Kidney (tissue), 14 donors: ENCODE results near the gene UNC13A. TPM values are rescaled to one million over a fixed set of nuclear protein-coding genes. Genes with fewer than 3 reads are reported as not detected.

ENCODE experiments used
- DNase-seq, 5 donors: peaks; one replicate each; pipeline ENCODE4 v3.0.0-alpha.2; 2013 to 2020
- FAIRE-seq: peaks from 2 replicates; lab custom pipeline; 2012; peaks lifted over from hg19 to GRCh38; lab: Jason Lieb, UNC
- H3K27ac ChIP-seq, 2 donors: one replicate each; pipeline ENCODE4 v1.7.0; 2013; ENCODE audit warnings: low read depth in 2 of 2, low read length in 2 of 2, inconsistent platforms in 1 of 2
- H3K27me3 ChIP-seq: one replicate; pipeline ENCODE4 v1.7.1; 2013; ENCODE audit warnings: low read length, inconsistent platforms; ENCODE audit not compliant: control insufficient read depth, insufficient read depth
- H3K36me3 ChIP-seq, 3 donors: one replicate each; pipeline versions ENCODE4 v1.7.0 to v1.7.1; 2013; ENCODE audit warnings: low read length in 3 of 3, control low read depth in 1 of 3, inconsistent platforms in 1 of 3; ENCODE audit not compliant: insufficient read depth in 3 of 3, control insufficient read depth in 2 of 3
- H3K4me1 ChIP-seq, 3 donors: one replicate each; pipeline versions ENCODE4 v1.7.0 to v1.7.1; 2013; ENCODE audit warnings: low read length in 3 of 3, inconsistent platforms in 1 of 3, low read depth in 1 of 3; ENCODE audit not compliant: control insufficient read depth in 2 of 3, insufficient read depth in 2 of 3
- H3K4me3 ChIP-seq, 3 donors: one replicate each; pipeline versions ENCODE4 v1.7.0 to v1.8.1; 2013; ENCODE audit warnings: low read length in 3 of 3, control low read depth in 1 of 3, inconsistent platforms in 1 of 3
- H3K9ac ChIP-seq, 3 donors: one replicate each; pipeline versions ENCODE4 v1.7.0 to v1.7.1; 2013; ENCODE audit warnings: low read length in 3 of 3, control low read depth in 1 of 3, inconsistent platforms in 1 of 3
- H3K9me3 ChIP-seq, 3 donors: one replicate each; pipeline versions ENCODE4 v1.7.0 to v1.7.1; 2013; ENCODE audit warnings: low read length in 3 of 3, control low read depth in 1 of 3, inconsistent platforms in 1 of 3; ENCODE audit not compliant: control insufficient read depth in 2 of 3, insufficient read depth in 1 of 3
- intact Hi-C: fragments of 100-400 bp; cut with DNase I; formaldehyde crosslinking; loops from one replicate; pipeline ENCODE4 v1.11.1; 2022
- polyA plus RNA-seq: library from polyadenylated mRNA; stranded (reverse); fragments of 350-450 nt; fragmentation: Illumina TruSeq; extraction: RNeasy Lipid Tissue Mini Kit (QIAGEN cat#74804); gene quantifications from one replicate; pipeline ENCODE4 v1.2.3, GENCODE V29; 2014; ENCODE audit warnings: low read depth, low replicate concordance; ENCODE audit not compliant: insufficient read depth
- total RNA-seq: library from RNA; stranded (reverse); fragmentation: NEBNext Ultra II Directional; extraction: Animal tissue kit (Norgen Biotek cat#: 25700); gene quantifications from one replicate; pipeline ENCODE4 v1.2.1, GENCODE V29; 2021
- TF ChIP-seq, protein P1 (sequence below): IDR thresholded peaks from 3 replicates; pipeline ENCODE4 v1.5.1; 2012; ENCODE audit warnings: mild to moderate bottlenecking, moderate library complexity, borderline replicate concordance; ENCODE audit not compliant: insufficient read depth; ENCODE audit errors: extremely low read depth
- donor health status: control.
- donor health status: control.
- donor health status: control.
- donor health status: control.
- donor health status: control.
- donor health status: DM: yes; HTN: yes; CAD: no.
- donor health status: Normal renal cell carcinoma (clear cell type).

The UNC13A gene
- total and polyA plus RNA-seq, 2 donors from 2014 or later: 0.06 to 2.2 TPM

- intact Hi-C loops: no loop called here
- no peak overlapping the region for H3K4me3 ChIP-seq
- H3K27ac ChIP-seq: no peak overlapping the region
- H3K4me1 ChIP-seq: no peaks in the 10 kb centered on the region
- no peak overlapping the region for H3K9ac ChIP-seq
- DNase-seq (peak in 1 of 5 donors; percentile 61), FAIRE-seq (no peak)
- H3K36me3 ChIP-seq: no peaks in the 10 kb centered on the region
- peaks cover 0 to 11% (median 0%) of the 10 kb centered on the region in 3 donors for H3K9me3 ChIP-seq
- no peaks in the 10 kb centered on the region for H3K27me3 ChIP-seq
- TF ChIP-seq, protein P1, sequence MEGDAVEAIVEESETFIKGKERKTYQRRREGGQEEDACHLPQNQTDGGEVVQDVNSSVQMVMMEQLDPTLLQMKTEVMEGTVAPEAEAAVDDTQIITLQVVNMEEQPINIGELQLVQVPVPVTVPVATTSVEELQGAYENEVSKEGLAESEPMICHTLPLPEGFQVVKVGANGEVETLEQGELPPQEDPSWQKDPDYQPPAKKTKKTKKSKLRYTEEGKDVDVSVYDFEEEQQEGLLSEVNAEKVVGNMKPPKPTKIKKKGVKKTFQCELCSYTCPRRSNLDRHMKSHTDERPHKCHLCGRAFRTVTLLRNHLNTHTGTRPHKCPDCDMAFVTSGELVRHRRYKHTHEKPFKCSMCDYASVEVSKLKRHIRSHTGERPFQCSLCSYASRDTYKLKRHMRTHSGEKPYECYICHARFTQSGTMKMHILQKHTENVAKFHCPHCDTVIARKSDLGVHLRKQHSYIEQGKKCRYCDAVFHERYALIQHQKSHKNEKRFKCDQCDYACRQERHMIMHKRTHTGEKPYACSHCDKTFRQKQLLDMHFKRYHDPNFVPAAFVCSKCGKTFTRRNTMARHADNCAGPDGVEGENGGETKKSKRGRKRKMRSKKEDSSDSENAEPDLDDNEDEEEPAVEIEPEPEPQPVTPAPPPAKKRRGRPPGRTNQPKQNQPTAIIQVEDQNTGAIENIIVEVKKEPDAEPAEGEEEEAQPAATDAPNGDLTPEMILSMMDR: no peak
Measured at GRCh38 chr19:17623224-17623935, 64.8 kb downstream of the UNC13A start.

DNA sequence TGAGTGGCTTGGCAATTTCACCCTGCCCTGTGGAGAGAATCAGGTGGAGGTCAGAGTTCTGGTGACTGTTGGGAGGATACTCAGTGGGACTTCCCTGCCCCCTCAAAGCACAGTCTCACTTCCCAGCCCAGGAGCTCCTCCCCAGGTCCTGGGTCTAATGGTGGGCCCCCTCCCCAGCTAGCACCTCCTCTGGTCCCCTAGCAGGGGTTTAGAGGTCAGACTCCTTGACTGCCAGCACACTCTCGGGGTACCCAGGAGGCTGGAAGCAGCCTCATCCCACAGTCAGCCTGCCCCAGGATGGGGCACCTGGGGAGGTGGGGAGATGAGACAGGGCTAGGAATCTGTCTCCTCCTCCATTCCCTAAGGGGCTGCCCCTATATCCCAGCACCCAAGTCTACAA lies 67.5 kb downstream of the UNC13A start:
- Histone ChIP-seq H3K4me1 (no peaks in the 10 kb centered on the region), H3K27ac (no peak overlapping the region), H3K9ac (no peak overlapping the region), H3K27me3 (no peaks in the 10 kb centered on the region), H3K36me3 (no peaks in the 10 kb centered on the region), H3K4me3 (no peak overlapping the region), H3K9me3 (peaks cover 0 to 11% (median 0%) of the 10 kb centered on the region in 3 donors)
- FAIRE-seq: no peak
- peak in 1 of 5 donors; percentile 54 for DNase-seq
- intact Hi-C loops: no loop called here
- TF ChIP-seq, protein P1: no peak

GRCh38 chr19:17618936-17619335 lies 69.2 kb downstream of the UNC13A start:
- FAIRE-seq (no peak), DNase-seq (peak in 1 of 5 donors; percentile 24)
- no peak overlapping the region for H3K4me3 ChIP-seq
- TF ChIP-seq, protein P1: no peak
- H3K9ac ChIP-seq: no peak overlapping the region
- H3K27ac ChIP-seq: no peak overlapping the region
- no peaks in the 10 kb centered on the region for H3K27me3 ChIP-seq
- intact Hi-C loops: no loop called here
- peaks cover 0 to 11% (median 0%) of the 10 kb centered on the region in 3 donors for H3K9me3 ChIP-seq
- H3K36me3 ChIP-seq: no peaks in the 10 kb centered on the region
- no peaks in the 10 kb centered on the region for H3K4me1 ChIP-seq
